GM10847 (cell line): ENCODE data around the gene ORM2.

Experiments
- POLR2A ChIP-seq: IDR thresholded peaks from 2 replicates; pipeline ENCODE4 v1.6.1; 2011; ENCODE audit not compliant: insufficient read length; ENCODE audit errors: extremely low read depth

The ORM2 gene

GRCh38 chr9:114289106-114289505, 40.6 kb upstream of the ORM2 start:
- TF ChIP-seq POLR2A, result no peak

- no peak for TF ChIP-seq POLR2A
Measured at GRCh38 chr9:114289571-114290481, 39.8 kb upstream of the ORM2 start.

- TF ChIP-seq POLR2A, result no peak
Measured at GRCh38 chr9:114290561-114290986, 39.1 kb upstream of the ORM2 start.

- TF ChIP-seq POLR2A, result no peak
Measured at GRCh38 chr9:114291064-114291474, 38.6 kb upstream of the ORM2 start.

- no peak for TF ChIP-seq POLR2A
Measured at GRCh38 chr9:114291886-114292590, 37.6 kb upstream of the ORM2 start.

GRCh38 chr9:114294664-114295063, 35.0 kb upstream of the ORM2 start:
- no peak for TF ChIP-seq POLR2A

- no peak for TF ChIP-seq POLR2A
Measured at GRCh38 chr9:114296338-114296737, 33.3 kb upstream of the ORM2 start.

- no peak for TF ChIP-seq POLR2A
Measured at GRCh38 chr9:114299286-114300152, 30.1 kb upstream of the ORM2 start.

- TF ChIP-seq POLR2A, result no peak
Measured at GRCh38 chr9:114300153-114300845, 29.4 kb upstream of the ORM2 start.

GRCh38 chr9:114300846-114301797, 28.5 kb upstream of the ORM2 start:
- no peak for TF ChIP-seq POLR2A

- TF ChIP-seq POLR2A, result no peak
Measured at GRCh38 chr9:114301798-114302565, 27.7 kb upstream of the ORM2 start.

GRCh38 chr9:114302727-114303126, 26.9 kb upstream of the ORM2 start:
- TF ChIP-seq POLR2A, result no peak

GRCh38 chr9:114303571-114303970, 26.1 kb upstream of the ORM2 start:
- TF ChIP-seq POLR2A, result no peak
